Dedifferentiated amniotic fluid mesenchymal stem cell (primary cell): ENCODE measurements around the gene ADAM20.
"Not testable (repeated sequence)": the region's sequence is repeated elsewhere in the genome, so short reads cannot be mapped to it uniquely, and the experiment has no call there.

Experiments used
- DNase-seq: peaks from one replicate; pipeline ENCODE4 v3.0.0-alpha.2; 2016; ENCODE audit errors: extremely low spot score

Gene ADAM20

GRCh38 chr14:70534904-70535303, at the start of gene ADAM20:
Gene ADAM20, minus strand, starts transcription at chr14:70535004. Its CDS starts 10,247 bp downstream, at chr14:70524757.
- DNase-seq = no peak

DNA sequence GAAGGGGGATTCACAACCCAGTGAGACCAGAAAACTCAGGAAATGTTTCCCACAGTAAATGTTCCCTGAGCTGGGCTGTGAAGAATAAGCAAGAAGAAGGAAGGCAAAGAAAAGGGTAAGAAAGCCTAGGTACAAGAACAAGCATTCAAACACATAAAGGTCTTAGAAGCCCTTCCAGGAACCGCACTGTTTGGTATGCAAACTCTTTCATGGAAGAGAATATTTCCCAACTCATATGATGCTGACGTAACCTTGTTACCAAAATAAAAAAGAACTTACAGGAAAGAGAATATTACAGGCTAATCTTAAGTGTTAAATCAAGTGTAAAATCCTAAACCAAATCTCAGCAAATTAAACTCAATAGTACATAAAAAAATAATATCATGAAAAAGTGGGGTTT, 42.1 kb upstream of the ADAM20 start:
- no peak for DNase-seq

- DNase-seq = no peak
Observed at GRCh38 chr14:70573050-70573449, 38.2 kb upstream of the ADAM20 start.

GRCh38 chr14:70571139-70571538, 36.3 kb upstream of the ADAM20 start:
- DNase-seq = no peak

DNA sequence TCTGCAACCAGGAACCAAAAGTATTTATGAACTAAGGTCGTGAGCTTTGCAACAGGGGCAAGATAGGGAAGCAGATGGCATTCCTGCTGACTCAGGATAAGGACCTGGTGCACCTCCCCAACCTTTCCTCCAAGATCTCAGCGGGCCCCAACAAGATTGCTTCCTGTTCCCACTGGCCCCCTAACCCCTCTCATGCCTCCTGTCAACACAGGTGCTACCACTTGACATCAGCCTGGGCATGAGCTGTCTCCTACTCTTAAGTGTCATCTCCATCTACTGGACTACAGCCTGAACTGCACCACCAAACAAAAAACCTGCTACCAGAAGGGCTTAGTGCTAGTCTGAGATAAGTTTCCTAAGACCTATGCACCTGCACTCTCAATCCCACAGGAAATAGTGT, 33.0 kb upstream of the ADAM20 start:
- DNase-seq = no peak

GRCh38 chr14:70563869-70564268, 29.1 kb upstream of the ADAM20 start:
- DNase-seq = no peak

- DNase-seq = no peak
Observed at GRCh38 chr14:70563417-70563816, 28.6 kb upstream of the ADAM20 start.

DNA sequence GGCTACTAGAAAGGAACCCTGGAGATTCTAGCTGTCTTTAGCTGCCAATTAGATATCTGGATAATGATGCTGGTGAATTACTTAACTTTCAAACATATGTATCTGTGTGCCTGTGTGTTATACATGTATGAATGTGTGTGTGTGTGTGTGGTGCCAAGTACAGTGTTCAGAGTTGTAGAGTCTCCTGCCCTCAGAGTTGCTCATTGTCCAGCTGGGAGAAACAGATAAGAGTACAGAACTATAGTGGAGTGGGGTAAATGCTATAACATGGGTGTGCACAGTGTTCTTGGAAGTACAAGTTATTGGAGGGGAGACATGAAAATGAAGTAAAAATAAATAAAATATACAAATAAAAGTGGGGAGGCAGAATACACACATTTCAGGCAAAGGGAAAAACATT, 23.6 kb upstream of the ADAM20 start:
- no peak for DNase-seq

GRCh38 chr14:70555890-70556289, 21.1 kb upstream of the ADAM20 start:
- no peak for DNase-seq

GRCh38 chr14:70538087-70538486, 3.3 kb upstream of the ADAM20 start:
- no peak for DNase-seq

DNA sequence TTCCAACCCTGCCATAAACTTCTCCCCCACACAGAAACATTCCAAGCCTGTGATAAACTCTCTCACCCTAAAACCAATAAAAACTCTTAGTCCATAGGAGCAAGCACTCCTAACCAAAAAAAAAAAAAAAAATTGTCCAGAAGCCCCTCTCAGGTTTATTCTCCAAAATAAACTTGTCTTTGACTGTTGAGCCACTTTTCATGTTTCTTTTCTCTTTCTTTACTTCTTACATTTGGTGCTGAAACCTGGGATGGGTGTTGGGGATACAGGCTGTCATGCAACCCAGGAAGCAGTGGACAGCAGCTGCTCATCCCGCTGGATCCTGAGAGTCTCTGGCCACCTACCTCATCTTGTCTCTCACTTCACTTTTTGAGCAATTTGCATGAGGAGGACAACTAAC, 2.0 kb upstream of the ADAM20 start:
- DNase-seq = no peak

- no peak for DNase-seq
Observed at GRCh38 chr14:70530417-70530816, 4.4 kb downstream of the ADAM20 start.

DNA sequence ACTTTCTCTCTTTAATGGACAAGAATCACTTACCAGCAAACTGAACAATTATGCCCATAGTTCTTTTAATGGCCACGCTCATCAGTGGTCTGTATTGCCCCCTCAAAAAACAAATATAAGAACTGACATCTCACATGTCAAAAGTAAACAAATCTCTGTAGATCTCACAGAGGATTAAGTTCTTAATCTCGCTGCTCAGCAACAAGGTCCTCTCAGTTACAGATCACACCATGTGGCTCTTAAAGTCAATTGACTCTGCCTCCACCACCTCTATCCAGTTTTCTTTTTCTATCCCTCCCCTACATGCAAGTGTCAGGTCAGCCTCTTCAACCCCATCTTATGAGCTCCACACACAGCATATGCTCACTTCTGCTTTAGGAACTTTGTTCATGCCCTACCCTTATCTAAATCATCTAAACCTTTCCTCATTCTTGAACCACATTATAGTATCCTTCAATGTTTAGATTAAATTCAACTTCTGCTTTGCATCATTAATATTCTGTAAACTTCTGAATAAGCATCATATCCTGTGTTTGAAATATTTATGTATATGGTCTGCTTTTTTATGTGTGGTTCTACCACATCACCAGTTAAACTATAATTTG, 7.2 kb downstream of the ADAM20 start:
- no peak for DNase-seq

DNA sequence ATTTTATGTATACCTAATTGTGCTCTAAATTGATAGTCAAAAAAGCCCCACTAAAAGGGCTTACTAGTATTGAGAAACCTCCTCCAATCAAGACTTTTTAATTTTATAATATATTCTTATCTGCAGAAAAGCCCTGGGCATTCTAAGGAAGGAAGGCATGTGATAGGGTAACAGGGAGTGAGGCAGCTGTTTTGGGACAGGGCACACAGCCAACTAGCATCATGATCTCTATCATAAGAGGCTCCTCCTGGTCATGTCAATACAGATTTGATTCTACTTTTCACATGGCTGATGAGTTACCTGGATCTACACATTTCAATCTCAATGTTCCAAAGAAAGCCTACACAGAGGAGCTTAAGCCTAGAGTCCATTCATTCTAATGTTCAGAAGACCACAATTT, 9.1 kb downstream of the ADAM20 start:
- no peak for DNase-seq

DNA sequence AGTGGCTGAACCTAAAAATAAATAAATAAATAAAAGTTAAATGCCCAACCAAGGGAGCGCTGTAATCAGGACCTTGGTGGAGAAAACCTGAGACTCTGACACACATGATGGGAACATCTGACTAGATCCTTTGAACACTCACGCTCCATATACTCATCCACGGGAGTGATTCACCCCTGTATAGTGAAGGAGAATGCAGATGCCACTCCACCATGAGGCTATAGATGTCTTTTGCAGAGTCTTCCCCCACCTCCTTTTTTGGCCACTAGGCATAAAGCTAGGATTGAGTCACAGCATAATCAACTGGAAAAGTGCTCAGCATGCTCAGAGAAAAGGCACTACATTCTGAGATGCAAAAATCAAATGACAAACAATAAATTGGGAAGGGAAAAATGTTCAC, 19.0 kb downstream of the ADAM20 start:
- no peak for DNase-seq

DNA sequence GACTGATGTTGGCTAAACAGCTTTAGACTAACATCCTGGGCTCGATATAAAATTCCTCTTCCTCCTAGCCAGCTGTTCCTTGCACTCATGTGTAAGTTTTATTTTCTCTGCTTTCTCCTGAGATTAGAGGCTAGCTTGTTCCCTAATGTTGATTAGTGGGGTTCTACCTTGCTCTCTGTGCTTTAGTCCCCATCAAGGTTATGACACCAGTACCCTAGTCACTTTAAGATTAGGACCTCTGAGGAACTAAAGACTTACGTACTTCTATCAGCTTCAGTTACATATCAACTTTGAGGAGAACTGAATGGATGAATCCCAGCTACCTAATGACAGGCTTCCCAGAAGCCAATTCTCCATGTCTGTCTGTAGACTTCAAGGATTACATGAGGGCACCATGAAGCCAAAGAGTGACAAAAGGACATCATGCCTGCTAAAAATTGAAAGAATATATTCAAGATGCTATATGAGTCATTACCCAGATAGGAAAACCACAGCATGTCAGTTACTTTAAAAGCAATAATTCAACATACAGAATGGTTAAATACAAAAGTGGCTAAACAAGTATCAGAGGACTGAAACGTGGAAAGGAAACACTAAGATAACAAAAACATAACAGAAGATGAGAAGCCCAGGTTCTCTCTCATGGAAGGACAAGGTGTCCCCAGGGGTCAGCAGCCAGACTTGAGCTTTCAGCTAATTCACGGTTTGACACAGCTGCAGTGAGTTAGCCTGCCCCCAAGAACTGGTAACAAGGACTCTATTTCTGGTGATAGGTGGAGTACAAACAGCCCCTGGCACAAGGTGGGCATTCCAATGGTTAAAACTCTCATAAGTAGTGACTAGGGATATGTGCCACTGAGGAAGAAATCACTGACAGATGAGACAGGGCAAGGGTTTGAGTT, 20.4 kb downstream of the ADAM20 start:
- no peak for DNase-seq

DNA sequence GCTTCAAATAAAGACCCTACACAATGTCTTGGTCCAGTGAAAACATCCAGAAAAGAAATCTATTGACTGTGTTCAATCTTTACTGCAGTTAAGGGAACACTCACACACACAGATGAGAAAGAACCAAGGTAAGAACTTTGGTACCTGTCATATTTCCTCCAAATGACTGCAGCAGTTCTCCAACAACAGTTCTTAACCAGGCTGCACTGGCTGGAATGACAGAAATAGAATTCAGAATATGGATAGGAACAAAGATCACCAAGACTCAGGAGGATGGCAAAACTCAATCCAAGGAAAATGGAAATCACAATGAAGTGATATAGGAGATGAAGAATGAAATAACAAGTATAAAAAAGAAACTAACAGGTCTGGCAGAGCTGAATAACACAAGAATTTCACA, 36.6 kb downstream of the ADAM20 start:
- DNase-seq = no peak

DNA sequence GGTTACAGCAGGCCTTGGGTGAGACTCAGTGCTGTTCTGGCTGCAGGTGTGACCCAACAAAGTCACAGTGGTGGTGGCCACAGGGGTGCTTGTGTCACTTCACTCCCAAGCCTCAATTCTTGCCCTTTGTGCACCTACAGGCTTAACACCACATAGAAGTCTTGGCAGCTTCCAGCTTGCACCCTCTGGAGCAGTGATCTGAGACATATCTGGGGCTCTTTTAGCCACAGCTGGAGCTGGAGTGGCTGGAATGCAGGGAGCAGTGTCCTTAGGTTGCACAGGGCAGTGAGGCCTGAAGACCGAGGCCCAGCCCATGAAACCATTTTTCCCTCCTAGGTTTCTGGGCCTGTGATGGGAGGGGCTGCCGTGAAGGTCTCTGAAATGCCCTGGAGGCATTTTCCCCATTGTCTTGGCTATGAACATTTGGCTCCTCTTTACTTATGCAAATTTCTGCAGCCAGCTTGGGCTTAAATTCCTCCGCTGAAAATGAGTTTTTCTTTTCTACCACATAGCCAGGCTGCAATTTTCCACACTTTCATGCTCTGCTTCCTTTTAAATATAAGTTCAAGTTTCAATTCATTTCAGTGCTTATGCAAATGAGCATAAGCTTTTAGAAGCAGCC, 45.1 kb downstream of the ADAM20 start:
- DNase-seq = no peak

DNA sequence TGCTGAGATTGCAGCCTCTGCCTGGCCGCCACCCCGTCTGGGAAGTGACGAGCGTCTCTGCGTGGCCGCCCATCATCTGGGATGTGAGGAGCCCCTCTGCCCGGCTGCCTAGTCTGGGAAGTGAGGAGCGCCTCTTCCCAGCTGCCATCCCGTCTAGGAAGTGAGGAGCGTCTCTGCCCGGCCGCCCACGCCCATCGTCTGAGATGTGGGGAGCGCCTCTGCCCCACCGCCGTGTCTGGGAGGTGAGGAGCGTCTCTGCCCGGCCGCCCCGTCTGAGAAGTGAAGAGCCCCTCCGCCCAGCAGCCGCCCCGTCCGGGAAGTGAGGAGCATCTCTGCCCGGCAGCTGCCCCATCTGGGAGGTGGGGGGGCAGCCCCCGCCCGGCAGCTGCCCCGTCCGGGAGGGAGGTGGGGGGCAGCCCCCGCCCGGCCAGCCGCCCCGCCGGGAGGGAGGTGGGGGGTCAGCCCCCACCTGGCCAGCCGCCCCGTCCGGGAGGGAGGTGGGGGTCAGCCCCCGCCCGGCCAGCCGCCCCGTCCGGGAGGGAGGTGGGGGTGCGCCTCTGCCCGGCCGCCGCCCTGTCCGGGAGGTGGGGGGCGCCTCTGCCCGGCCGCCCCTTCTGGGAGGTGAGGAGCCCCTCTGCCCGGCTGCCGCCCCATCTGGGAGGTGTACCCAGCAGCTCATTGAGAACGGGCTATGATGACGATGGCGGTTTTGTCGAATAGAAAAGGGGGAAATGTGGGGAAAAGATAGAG, 57.3 kb downstream of the ADAM20 start:
- DNase-seq = not testable (repeated sequence)

DNA sequence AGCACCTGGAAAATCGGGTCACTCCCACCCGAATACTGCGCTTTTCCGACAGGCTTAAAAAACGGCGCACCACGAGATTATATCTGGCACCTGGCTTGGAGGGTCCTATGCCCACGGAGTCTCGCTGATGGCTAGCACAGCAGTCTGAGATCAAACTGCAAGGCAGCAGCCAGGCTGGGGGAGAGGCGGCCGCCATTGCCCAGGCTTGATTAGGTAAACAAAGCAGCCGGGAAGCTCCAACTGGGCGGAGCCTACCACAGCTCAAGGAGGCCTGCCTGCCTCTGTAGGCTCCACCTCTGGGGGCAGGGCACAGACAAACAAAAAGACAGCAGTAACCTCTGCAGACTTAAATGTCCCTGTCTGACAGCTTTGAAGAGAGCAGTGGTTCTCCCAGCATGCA, 59.3 kb downstream of the ADAM20 start:
- not testable (repeated sequence) for DNase-seq

DNA sequence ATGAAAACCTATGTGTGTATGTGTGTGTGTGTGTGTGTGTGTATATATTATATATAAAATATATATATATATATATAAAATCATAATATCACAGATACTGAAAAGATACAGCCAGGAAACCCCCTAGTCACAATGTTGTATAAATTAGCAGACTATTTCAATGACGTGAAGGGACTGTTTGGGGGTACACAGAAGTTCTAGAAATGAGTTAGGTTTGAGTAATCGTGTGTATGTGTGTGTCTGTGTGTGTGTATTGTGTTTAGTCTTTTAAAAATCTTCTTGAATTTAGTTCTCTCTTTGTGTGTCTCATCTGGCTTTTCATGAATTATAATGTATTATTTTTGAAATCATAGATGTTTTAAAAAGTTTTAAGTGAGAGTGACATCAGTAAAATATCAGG, 61.0 kb downstream of the ADAM20 start:
- no peak for DNase-seq
